ENCODE measurements around the gene ASCC2.

ASCC2 gene

DNA sequence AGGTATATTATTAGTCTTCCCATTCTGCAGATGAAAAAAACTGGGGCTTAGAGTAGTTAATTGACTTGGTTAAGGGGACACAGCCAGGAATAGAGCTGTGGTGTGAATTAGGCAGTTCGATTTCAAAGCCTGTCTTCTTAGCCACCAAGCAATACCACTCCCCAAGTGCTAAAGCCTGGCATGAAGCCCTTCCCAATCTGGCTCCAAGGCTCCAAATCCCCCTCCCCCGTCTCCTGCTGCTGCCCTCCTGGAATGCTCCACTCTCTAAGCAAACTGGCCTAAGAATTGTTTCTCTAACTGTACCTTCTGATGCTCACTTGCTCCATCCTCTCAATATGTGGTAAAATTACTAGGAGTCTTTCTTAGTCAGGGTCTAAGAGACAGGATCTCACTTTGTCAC lies 18.6 kb downstream of the ASCC2 start:
- no peak for DNase-seq (ENCODE audit: low read depth in 2 of 2)
- TF ChIP-seq, protein P1, sequence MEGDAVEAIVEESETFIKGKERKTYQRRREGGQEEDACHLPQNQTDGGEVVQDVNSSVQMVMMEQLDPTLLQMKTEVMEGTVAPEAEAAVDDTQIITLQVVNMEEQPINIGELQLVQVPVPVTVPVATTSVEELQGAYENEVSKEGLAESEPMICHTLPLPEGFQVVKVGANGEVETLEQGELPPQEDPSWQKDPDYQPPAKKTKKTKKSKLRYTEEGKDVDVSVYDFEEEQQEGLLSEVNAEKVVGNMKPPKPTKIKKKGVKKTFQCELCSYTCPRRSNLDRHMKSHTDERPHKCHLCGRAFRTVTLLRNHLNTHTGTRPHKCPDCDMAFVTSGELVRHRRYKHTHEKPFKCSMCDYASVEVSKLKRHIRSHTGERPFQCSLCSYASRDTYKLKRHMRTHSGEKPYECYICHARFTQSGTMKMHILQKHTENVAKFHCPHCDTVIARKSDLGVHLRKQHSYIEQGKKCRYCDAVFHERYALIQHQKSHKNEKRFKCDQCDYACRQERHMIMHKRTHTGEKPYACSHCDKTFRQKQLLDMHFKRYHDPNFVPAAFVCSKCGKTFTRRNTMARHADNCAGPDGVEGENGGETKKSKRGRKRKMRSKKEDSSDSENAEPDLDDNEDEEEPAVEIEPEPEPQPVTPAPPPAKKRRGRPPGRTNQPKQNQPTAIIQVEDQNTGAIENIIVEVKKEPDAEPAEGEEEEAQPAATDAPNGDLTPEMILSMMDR (IDR thresholded peaks at IDR 0.05; ENCODE audit: low read depth, low read length) = no peak
- H3K4me3 ChIP-seq (replicated peaks in 1 of 2; ENCODE audit: low read depth in 2 of 2, low read length in 2 of 2) = no peak overlapping the region

DNA sequence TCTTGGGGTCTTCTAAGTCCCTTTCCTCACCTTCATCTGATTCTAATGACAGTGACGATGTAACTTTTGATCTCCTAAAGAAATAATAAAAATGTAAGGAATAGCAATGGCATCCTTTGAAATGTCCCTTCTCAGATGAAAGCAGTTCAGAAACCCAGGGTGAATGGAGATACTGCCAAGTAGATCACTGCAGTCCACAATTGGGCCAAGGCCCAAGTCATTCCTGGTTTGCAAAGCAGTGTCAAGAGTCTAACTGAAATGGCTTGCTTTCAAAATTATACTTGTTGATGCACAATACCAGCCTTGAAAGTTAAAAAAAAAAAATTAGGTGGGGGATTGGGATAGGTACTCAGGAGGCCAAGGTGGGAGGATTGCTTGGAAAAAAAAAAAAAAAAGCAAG lies 20.4 kb downstream of the ASCC2 start:
- no peak for DNase-seq (ENCODE audit: low read depth in 2 of 2)
- TF ChIP-seq, protein P1 (IDR thresholded peaks at IDR 0.05; ENCODE audit: low read depth, low read length) = no peak
- H3K4me3 ChIP-seq (replicated peaks in 1 of 2; ENCODE audit: low read depth in 2 of 2, low read length in 2 of 2) = no peak overlapping the region

DNA sequence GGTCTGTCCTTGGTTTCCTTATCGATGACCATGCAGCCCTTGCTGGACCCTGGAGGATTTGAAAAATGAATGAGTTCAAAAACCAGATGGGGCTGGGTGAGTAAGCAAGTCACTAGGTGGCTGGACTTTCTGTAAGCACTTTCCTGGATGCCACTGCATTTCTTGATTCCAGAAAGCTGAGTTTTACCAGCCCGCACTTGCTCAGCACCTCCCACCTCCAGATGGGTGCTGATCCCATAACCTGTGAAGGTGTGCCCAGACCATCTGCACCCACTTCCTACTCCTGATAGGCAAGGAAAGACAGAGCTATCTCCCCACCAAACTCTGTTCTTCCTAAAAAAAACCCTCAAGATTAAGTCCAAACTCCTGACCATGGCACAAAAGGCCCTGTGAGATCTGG lies 21.1 kb downstream of the ASCC2 start:
- H3K4me3 ChIP-seq (replicated peaks in 1 of 2; ENCODE audit: low read depth in 2 of 2, low read length in 2 of 2) = no peak overlapping the region
- TF ChIP-seq, protein P1 (IDR thresholded peaks at IDR 0.05; ENCODE audit: low read depth, low read length) = no peak
- no peak for DNase-seq (ENCODE audit: low read depth in 2 of 2)

DNA sequence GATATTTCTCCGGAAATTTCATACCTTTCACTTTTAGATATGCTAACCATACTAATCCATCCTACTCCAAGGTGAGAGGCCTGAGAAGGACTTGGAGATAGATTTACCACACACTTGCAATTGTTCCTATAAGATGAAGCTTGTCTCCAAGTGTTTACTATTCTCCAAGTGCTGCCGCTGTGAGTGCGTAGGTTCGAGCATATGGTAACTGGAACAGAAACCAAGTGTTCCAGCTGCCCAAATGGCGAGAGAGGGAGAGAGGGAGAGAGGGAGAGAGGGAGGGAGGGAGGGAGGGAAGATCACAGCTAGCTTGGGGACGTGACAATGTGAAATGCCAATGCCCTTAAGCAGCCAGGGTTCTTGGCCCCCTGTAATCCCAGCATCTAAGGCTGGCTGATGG lies 21.5 kb downstream of the ASCC2 start:
- DNase-seq (ENCODE audit: low read depth in 2 of 2) = peak in 1 of 2 donors; percentile 27
- no peak overlapping the region for H3K4me3 ChIP-seq (replicated peaks in 1 of 2; ENCODE audit: low read depth in 2 of 2, low read length in 2 of 2)

DNA sequence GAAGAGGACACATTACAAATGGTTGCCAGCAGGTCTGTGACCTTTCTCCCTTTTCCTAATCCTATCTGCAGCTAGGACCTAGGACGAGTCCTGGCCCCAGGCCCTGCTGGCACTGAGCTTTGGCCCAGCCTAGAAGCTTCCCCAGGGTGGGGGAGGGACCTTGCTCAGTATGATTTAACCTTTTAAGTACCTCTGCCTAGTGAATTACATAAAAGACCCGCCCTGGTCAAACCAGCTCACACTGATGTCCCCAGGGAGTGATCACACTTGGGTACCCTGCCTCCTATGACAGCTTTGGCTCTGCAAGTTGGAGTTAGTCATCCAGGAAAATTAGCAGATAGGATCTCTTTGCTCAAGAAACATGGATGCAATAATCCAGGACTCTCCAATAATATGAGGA lies 21.9 kb downstream of the ASCC2 start:
- peak in 1 of 2 donors; percentile 46 for DNase-seq (ENCODE audit: low read depth in 2 of 2)
- TF ChIP-seq, protein P1 (IDR thresholded peaks at IDR 0.05; ENCODE audit: low read depth, low read length) = no peak
- H3K4me3 ChIP-seq (replicated peaks in 1 of 2; ENCODE audit: low read depth in 2 of 2, low read length in 2 of 2) = no peak overlapping the region

More for the DNA sequence above, 21.5 kb downstream of the ASCC2 start:
- TF ChIP-seq, protein P1 (IDR thresholded peaks at IDR 0.05; ENCODE audit: low read depth, low read length) = no peak

DNA sequence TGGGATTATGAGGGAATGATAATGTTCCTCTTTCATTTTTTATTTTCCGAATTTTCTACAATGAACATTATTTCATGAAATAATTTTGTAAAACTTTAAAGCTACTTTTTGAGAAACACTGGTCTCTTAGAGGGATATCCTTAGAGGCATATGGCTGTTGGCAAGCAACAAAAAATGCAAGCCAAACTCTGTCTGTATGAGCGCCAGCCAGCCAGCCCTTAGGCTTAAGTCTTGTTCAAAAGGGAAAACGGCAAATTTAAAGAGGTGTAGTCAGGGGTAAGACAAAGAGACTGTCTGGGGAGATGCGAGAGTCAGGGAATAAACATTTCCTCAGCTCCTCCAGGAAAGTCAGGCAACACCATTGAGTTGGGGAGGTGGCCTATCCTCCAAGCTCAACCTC lies 22.5 kb downstream of the ASCC2 start:
- TF ChIP-seq, protein P1 (IDR thresholded peaks at IDR 0.05; ENCODE audit: low read depth, low read length) = no peak
- peak in 1 of 2 donors; percentile 43 for DNase-seq (ENCODE audit: low read depth in 2 of 2)
- H3K4me3 ChIP-seq (replicated peaks in 1 of 2; ENCODE audit: low read depth in 2 of 2, low read length in 2 of 2) = no peak overlapping the region

DNA sequence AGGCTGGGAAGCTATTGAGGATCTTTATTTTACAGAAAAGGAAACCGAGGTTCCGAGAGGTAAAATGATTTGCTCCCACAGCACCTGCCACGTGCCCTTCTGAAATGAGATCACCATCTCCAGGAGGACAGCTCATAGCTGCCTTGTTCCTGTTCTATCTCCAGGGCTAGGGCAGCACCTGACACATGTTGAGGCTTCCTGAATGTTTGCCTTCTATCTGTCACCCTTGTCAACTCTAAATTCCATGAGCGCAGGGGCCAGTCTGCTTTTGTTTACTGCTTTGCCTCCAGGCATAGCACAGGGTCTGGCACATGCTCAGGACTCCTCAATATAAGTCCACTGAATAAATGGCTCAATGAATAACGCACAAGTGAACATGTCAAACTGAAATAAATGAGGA lies 24.1 kb downstream of the ASCC2 start:
- DNase-seq (ENCODE audit: low read depth in 2 of 2) = no peak
- TF ChIP-seq, protein P1 (IDR thresholded peaks at IDR 0.05; ENCODE audit: low read depth, low read length) = no peak
- no peak overlapping the region for H3K4me3 ChIP-seq (replicated peaks in 1 of 2; ENCODE audit: low read depth in 2 of 2, low read length in 2 of 2)
